NCI-H1105 treated with DMSO at 0.1 percent for 48 hours (cell line): ENCODE data around the gene SRPRA.

Source experiments
- DNase-seq: peaks from one replicate; lab custom pipeline; 2025; lab: John Stamatoyannopoulos, UW

SRPRA gene

GRCh38 chr11:126229858-126230540 is 38.7 kb downstream of the SRPRA start:
- no peak for DNase-seq

GRCh38 chr11:126226334-126227084 is 42.2 kb downstream of the SRPRA start:
- DNase-seq: no peak

- DNase-seq: no peak
Observed at GRCh38 chr11:126225295-126225665, 43.4 kb downstream of the SRPRA start.

GRCh38 chr11:126224647-126225294 is 43.9 kb downstream of the SRPRA start:
- no peak for DNase-seq

GRCh38 chr11:126219547-126219946 is 49.1 kb downstream of the SRPRA start:
- no peak for DNase-seq

GRCh38 chr11:126217491-126217890 is 51.2 kb downstream of the SRPRA start:
- DNase-seq: no peak

GRCh38 chr11:126216526-126217305 is 52.0 kb downstream of the SRPRA start:
- DNase-seq: no peak

- no peak for DNase-seq
Observed at GRCh38 chr11:126214841-126215240, 53.9 kb downstream of the SRPRA start.

GRCh38 chr11:126214441-126214840 is 54.3 kb downstream of the SRPRA start:
- no peak for DNase-seq
